DOHH2 (cell line): ENCODE results near the gene TNMD.

Experiments
- H3F3A ChIP-seq: fragments of 200-600 bp; sonication (generic), shearing (Covaris generic); 2 replicates; pipeline ENCODE4 v1.6.0; 2016; ENCODE audit warnings: antibody characterized with exemption, mild to moderate bottlenecking; ENCODE audit not compliant: control insufficient read depth, insufficient read depth
- H3K27ac ChIP-seq: fragments of 200-600 bp; sonication (generic); 2 replicates; pipeline ENCODE4 v1.5.1; 2014; ENCODE audit warnings: low read depth, mild to moderate bottlenecking, low read length, moderate library complexity
- H3K27me3 ChIP-seq: fragments of 200-600 bp; sonication (generic); 2 replicates; pipeline ENCODE4 v1.6.1; 2014; ENCODE audit warnings: mild to moderate bottlenecking, low read length, mixed read lengths; ENCODE audit not compliant: control insufficient read depth
- H3K36me3 ChIP-seq: fragments of 200-600 bp; sonication (generic); 2 replicates; pipeline ENCODE4 v1.6.1; 2014; ENCODE audit warnings: mild to moderate bottlenecking, low read length, moderate library complexity, mixed read lengths; ENCODE audit not compliant: control insufficient read depth
- H3K4me1 ChIP-seq: fragments of 200-600 bp; sonication (generic); 2 replicates; pipeline ENCODE4 v1.6.1; 2014; ENCODE audit warnings: mild to moderate bottlenecking, low read length, mixed read lengths; ENCODE audit not compliant: control insufficient read depth
- H3K4me2 ChIP-seq: fragments of 200-600 bp; sonication (generic); 2 replicates; pipeline ENCODE4 v1.6.0; 2014; ENCODE audit warnings: mild to moderate bottlenecking, low read length, moderate library complexity
- H3K4me3 ChIP-seq: fragments of 200-600 bp; sonication (generic); 2 replicates; pipeline ENCODE4 v1.5.1; 2014; ENCODE audit warnings: mild to moderate bottlenecking, low read length, mixed read lengths
- H3K79me2 ChIP-seq: fragments of 200-600 bp; sonication (generic); 2 replicates; pipeline ENCODE4 v1.6.1; 2014; ENCODE audit warnings: mild to moderate bottlenecking, low read length, mixed read lengths; ENCODE audit not compliant: control insufficient read depth
- H3K9me2 ChIP-seq: fragments of 200-600 bp; sonication (generic); replicated peaks from 2 replicates; pipeline ENCODE4 v1.6.1; 2014; ENCODE audit warnings: mild to moderate bottlenecking, low read length, mixed read lengths; ENCODE audit not compliant: control insufficient read depth
- H3K9me3 ChIP-seq: fragments of 200-600 bp; sonication (generic); 2 replicates; pipeline ENCODE4 v1.6.1; 2014; ENCODE audit warnings: antibody characterized with exemption, low read length, mixed read lengths; ENCODE audit not compliant: control insufficient read depth, insufficient read depth
- H4K20me1 ChIP-seq: fragments of 200-600 bp; sonication (generic); 2 replicates; pipeline ENCODE4 v1.6.0; 2014; ENCODE audit warnings: low read depth, mild to moderate bottlenecking, antibody characterized with exemption, low read length, moderate library complexity; ENCODE audit not compliant: control insufficient read depth, insufficient read depth
- CTCF ChIP-seq: fragments of 200-600 bp; sonication (generic); IDR thresholded peaks from one replicate; pipeline ENCODE4 v1.5.1; 2014; ENCODE audit warnings: antibody characterized with exemption, mild to moderate bottlenecking, low read depth, low read length; ENCODE audit not compliant: poor library complexity, severe bottlenecking
- EZH2phosphoT487 ChIP-seq: fragments of 200-600 bp; sonication (generic); IDR thresholded peaks from 2 replicates; pipeline ENCODE4 v1.6.1; 2017; ENCODE audit warnings: borderline replicate concordance, mild to moderate bottlenecking, antibody characterized with exemption, low read length, moderate library complexity, mixed read lengths

TNMD gene

GRCh38 chrX:100606753-100607152 lies 22.0 kb downstream of the TNMD start:
- no peaks in the 10 kb centered on the region for H3K79me2 ChIP-seq
- no peaks in the 10 kb centered on the region for H3F3A ChIP-seq
- H4K20me1 ChIP-seq: no peaks in the 10 kb centered on the region
- H3K4me3 ChIP-seq: no peak overlapping the region
- no peaks in the 10 kb centered on the region for H3K27me3 ChIP-seq
- no peaks in the 10 kb centered on the region for H3K9me3 ChIP-seq
- no peak overlapping the region for H3K27ac ChIP-seq
- no peak for TF ChIP-seq EZH2phosphoT487
- TF ChIP-seq CTCF: no peak
- H3K9me2 ChIP-seq: no peaks in the 10 kb centered on the region
- no peaks in the 10 kb centered on the region for H3K36me3 ChIP-seq
- no peaks in the 10 kb centered on the region for H3K4me1 ChIP-seq
- no peak overlapping the region for H3K4me2 ChIP-seq

- Histone ChIP-seq H3K4me1 (no peaks in the 10 kb centered on the region), H3F3A (no peaks in the 10 kb centered on the region), H3K9me3 (no peaks in the 10 kb centered on the region), H4K20me1 (no peaks in the 10 kb centered on the region), H3K4me2 (no peak overlapping the region), H3K27ac (no peak overlapping the region), H3K79me2 (no peaks in the 10 kb centered on the region), H3K9me2 (no peaks in the 10 kb centered on the region), H3K4me3 (no peak overlapping the region), H3K27me3 (no peaks in the 10 kb centered on the region), H3K36me3 (no peaks in the 10 kb centered on the region)
- no peak for TF ChIP-seq EZH2phosphoT487
- no peak for TF ChIP-seq CTCF
These were observed 24.9 kb downstream of the TNMD start for GRCh38 chrX:100609591-100609990.

GRCh38 chrX:100611951-100612350 lies 27.2 kb downstream of the TNMD start:
- H3F3A ChIP-seq: no peaks in the 10 kb centered on the region
- no peaks in the 10 kb centered on the region for H3K36me3 ChIP-seq
- H3K27me3 ChIP-seq: no peaks in the 10 kb centered on the region
- no peaks in the 10 kb centered on the region for H4K20me1 ChIP-seq
- H3K9me3 ChIP-seq: no peaks in the 10 kb centered on the region
- H3K79me2 ChIP-seq: no peaks in the 10 kb centered on the region
- TF ChIP-seq EZH2phosphoT487 (no peak), CTCF (no peak)
- H3K4me1 ChIP-seq: no peaks in the 10 kb centered on the region
- no peaks in the 10 kb centered on the region for H3K9me2 ChIP-seq
- H3K4me3 ChIP-seq: no peak overlapping the region
- H3K4me2 ChIP-seq: no peak overlapping the region
- H3K27ac ChIP-seq: no peak overlapping the region

GRCh38 chrX:100615005-100615404 lies 30.3 kb downstream of the TNMD start:
- Histone ChIP-seq H3K9me2 (no peaks in the 10 kb centered on the region), H3F3A (no peaks in the 10 kb centered on the region), H3K9me3 (no peaks in the 10 kb centered on the region), H3K4me2 (no peak overlapping the region), H4K20me1 (no peaks in the 10 kb centered on the region), H3K4me1 (no peaks in the 10 kb centered on the region), H3K27ac (no peak overlapping the region), H3K4me3 (no peak overlapping the region), H3K36me3 (no peaks in the 10 kb centered on the region), H3K79me2 (no peaks in the 10 kb centered on the region), H3K27me3 (no peaks in the 10 kb centered on the region)
- TF ChIP-seq CTCF (peak; percentile 27), EZH2phosphoT487 (no peak)
